B cell (primary cell): ENCODE measurements around the gene FAF1.

Experiments used
- EZH2 ChIP-seq: IDR thresholded peaks from 2 replicates; pipeline ENCODE4 v1.6.1; 2012; ENCODE audit warnings: borderline replicate concordance, low read depth, mild to moderate bottlenecking, moderate library complexity, low read length; ENCODE audit not compliant: insufficient read depth, poor library complexity, severe bottlenecking
- TF ChIP-seq, protein P1 (sequence below): fragments of 200-600 bp; IDR thresholded peaks from one replicate; pipeline ENCODE4 v1.8.0; 2022; ENCODE audit warnings: antibody characterized with exemption, mild to moderate bottlenecking

DNA sequence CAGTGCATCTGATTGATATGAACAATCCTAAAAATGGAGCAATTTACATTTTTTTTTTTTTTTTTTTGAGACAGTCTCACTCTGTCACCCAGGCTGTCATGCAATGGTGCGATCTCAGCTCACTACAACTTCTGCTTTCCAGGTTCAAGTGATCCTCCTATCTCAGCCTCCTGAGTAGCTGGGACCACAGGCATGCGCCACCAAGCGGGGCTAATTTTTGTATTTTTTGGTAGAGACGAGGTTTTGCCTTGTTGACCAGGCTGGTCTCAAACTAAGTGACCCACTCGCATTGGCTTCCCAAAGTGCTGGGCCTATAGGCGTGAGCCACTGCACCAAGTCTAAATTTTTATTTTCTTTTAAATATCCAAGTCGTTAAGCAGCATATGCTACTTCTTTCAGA is 109.0 kb downstream of the FAF1 start:
- no peak for TF ChIP-seq EZH2
- TF ChIP-seq, protein P1, sequence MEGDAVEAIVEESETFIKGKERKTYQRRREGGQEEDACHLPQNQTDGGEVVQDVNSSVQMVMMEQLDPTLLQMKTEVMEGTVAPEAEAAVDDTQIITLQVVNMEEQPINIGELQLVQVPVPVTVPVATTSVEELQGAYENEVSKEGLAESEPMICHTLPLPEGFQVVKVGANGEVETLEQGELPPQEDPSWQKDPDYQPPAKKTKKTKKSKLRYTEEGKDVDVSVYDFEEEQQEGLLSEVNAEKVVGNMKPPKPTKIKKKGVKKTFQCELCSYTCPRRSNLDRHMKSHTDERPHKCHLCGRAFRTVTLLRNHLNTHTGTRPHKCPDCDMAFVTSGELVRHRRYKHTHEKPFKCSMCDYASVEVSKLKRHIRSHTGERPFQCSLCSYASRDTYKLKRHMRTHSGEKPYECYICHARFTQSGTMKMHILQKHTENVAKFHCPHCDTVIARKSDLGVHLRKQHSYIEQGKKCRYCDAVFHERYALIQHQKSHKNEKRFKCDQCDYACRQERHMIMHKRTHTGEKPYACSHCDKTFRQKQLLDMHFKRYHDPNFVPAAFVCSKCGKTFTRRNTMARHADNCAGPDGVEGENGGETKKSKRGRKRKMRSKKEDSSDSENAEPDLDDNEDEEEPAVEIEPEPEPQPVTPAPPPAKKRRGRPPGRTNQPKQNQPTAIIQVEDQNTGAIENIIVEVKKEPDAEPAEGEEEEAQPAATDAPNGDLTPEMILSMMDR, result no peak
